HG02588 (cell line): ENCODE measurements around the gene THSD8.

Experiments
- ATAC-seq: cut with Tn5 transposase; IDR thresholded peaks from one replicate; pipeline ENCODE4 v1.9.1; 2021; ENCODE audit warnings: mild to moderate bottlenecking, moderate library complexity; ENCODE audit not compliant: unreplicated experiment

THSD8 gene

GRCh38 chr19:12801466-12802266, at the start of gene THSD8, which contains the start of gene PRDX2:
TSS of gene THSD8 (plus strand) at chr19:12802069. CDS start at chr19:12802072, 3 bp downstream.
TSS of gene PRDX2 (minus strand) at chr19:12801800. CDS start at chr19:12801261, 539 bp downstream.
- no peak for ATAC-seq

DNA sequence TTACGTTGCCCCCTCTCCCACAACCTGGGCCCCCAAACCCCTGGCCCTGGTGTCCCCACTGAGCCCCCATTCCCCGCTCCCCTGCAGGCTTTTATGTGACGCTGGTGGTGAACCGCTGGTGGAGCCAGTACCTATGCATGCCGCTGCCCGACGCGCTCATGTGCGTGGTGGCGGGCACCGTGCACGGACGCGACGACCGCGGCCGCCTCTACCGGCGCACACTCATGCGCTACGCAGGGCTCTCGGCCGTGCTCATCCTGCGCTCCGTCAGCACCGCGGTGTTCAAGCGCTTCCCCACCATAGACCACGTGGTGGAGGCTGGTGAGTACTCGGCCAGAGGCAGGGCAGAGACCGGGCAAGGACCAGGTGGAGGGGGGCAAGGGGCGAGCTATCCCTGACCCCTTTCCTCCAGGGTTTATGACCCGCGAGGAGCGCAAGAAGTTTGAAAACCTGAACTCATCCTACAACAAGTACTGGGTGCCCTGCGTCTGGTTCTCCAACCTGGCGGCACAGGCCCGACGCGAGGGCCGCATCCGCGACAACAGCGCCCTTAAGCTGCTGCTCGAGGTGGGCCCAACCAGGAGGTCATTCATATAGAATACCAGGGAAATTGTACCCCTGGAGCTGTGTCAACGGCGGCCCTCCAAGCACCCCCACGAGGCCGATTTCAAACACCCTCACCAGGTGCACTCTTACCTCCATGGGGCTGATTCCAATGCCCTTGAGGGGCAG, 47.2 kb upstream of the THSD8 start:
- ATAC-seq, result no peak

- ATAC-seq, result no peak
Measured at GRCh38 chr19:12756150-12756883, 45.6 kb upstream of the THSD8 start.

DNA sequence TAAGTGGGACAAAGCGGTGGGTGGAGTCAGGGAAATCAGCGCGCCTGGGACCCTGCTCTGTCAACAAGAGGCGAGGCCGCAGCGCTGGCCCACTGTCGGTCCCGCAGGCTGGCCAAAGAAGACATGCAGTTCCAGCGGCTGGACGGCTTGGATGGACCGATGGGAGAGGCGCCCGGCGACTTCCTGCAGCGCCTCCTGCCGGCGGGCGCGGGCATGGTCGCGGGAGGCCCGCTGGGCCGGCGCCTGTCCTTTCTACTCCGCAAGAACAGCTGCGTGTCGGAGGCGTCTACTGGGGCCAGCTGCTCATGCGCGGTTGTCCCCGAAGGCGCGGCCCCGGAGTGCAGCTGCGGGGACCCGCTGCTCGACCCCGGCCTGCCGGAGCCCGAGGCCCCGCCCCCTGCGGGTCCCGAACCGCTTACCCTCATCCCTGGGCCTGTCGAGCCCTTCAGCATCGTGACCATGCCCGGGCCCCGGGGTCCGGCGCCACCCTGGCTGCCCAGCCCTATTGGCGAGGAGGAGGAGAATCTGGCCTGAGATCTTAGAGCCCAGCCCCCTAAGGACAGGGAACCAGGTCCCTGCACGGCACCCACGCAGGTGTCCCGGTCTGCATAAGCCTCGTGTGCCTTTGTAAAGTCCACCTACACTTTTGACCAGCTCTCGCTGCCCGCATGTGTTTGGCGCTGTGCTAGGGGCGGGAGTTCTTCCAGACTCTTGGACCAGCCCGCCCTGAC, 44.2 kb upstream of the THSD8 start:
- no peak for ATAC-seq

GRCh38 chr19:12759686-12760085, 42.2 kb upstream of the THSD8 start:
- ATAC-seq, result no peak

DNA sequence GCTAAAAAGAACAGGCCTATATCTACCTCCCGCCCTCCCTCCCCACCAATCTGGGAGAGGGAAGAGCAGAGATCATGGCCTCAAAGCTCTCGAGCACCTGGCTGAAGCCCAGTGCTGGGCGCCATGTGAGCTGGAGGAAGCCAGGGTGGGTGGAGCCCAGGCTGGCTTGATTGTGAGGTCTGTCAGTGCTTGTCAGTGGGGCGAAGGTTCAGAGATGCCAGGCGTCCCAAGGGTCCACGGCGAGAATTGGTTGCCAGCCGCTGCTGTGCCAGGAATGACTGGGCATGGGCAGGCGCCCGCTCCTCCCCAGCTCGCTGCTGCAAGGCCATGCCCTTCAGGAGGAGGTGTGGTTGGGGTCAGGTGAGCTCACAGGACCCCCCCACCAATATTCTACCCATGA, 38.8 kb upstream of the THSD8 start:
- no peak for ATAC-seq

GRCh38 chr19:12764698-12765097, 37.2 kb upstream of the THSD8 start:
- ATAC-seq, result no peak

- ATAC-seq, result no peak
Measured at GRCh38 chr19:12766051-12766521, 35.8 kb upstream of the THSD8 start.

GRCh38 chr19:12767150-12767549, 34.7 kb upstream of the THSD8 start:
- no peak for ATAC-seq

DNA sequence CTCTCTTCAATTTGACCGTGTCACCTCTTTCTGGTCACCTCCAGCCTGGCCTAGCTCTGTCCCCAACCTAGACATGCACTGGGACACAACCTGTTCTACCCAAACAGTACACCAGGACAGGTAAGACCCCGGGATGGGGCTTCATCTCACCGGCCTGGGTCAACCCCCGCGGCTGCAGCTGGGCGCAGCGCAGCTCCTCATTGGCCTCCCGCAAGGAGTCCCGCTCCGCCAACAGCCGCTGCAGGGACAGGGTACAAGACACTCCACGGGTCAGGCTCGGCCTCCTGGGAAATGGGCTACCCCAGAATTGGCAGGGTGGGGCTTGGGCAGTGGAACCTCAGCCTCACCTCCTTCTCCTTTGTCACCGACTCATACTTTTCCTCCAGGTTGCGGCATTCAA, 34.2 kb upstream of the THSD8 start:
- no peak for ATAC-seq

GRCh38 chr19:12769689-12770088, 32.2 kb upstream of the THSD8 start:
- no peak for ATAC-seq

- no peak for ATAC-seq
Measured at GRCh38 chr19:12770922-12771321, 30.9 kb upstream of the THSD8 start.

- ATAC-seq, result no peak
Measured at GRCh38 chr19:12772323-12772722, 29.5 kb upstream of the THSD8 start.

DNA sequence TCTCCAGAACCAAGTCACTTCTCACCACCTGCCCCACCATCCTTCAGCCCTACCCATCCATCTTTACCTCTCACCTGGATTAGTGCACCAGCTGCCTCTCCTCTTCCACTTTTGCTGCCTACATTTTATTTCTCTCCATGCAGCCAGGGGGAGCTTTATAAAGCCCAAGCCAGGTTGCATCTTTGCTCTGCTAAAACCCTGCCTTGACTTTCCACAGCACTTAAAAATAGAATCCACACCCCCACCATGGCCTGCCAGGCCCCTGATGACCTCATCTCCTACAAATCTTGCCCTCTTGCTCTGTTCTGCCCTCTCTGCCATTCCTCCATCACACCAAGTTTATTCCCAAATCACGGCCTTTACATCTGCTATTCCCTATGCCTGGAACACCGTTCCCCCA, 28.3 kb upstream of the THSD8 start:
- no peak for ATAC-seq

DNA sequence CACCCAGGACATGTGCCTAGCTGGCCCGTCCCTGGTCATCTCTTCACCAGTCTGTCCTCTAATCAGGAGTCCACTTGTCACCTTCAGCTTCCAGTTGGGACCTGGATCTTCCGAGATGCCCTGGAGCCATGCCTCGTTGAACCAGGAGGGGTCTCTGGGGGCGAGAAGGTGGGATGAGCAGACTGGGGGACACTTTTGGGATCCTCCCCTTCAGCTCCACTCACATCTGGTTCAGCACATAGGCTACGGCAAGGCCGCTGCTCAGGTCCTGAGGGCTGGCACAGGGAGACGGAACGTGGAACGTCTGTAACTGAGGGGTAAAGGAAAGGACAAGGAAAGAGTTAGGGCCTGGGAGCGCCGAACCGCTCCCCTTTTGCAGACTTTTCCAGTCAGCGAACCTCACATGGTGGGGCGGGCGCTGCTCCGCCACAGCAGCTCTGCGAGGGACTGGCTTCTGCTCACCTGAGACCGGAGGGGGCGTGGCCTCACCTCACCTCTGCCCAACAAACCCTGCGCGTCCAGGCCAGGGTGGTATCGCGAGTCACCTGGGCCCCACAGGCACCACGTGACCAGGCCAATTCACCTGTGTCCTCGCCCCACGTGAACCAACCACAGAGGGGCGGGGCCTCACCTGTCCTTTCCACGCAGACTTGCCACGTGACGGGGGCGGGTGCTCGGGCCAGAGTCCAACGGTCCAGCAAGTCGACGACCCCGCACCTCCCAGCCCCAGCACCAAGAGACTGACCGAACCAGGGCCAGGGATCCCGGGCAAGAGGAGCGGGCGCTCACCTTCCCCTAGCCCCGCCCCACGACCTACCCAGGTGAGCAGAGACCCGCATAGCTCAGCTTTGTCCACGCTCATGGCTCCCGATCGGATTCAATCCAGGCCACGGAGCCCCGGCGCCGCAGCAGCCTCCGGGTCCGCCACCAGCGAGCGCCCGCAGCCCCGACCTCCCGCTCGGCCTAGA, 27.0 kb upstream of the THSD8 start, which contains the start of gene HOOK2:
Gene HOOK2, minus strand, starts transcription at position 965 of the 968 bp plus-strand sequence. Its CDS starts 103 bp downstream, at position 862.
- peak; percentile 6 for ATAC-seq

DNA sequence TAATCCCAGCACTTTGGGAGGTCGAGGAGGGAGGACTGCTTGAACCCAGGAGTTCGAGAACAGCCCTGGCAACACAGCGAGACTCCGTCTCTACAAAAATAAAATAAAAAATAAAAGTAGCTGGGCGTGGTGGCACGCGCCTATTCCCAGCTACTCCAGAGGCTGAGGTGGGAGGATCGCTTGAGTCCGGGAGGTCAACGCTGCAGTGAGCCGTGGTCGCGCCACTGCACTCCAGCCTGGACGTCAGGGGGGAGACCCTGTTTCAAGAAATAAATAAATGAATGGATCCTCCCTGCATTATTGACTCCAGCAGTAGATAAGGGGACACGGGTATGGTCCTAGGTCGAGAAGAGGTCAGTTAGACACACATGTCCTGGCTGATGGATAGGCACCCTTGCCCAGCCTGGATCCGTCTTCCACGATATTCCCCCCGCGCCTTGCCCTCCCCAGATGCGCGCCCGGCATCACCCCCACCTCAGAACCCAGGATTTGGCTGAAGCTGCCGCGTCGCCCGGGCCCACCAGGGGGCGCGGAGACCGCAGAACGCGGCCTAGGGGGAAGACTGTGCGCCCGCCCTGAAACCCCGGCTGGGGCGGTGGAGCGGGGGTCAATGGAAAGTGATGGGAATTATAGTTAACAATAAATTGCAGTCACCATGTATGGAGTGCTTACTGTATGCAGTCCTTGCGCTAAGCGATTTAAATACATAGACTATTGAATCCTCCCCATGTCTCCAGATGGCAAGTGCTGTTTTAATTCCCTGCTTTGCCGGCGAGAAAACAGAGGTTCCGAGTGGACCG, 24.5 kb upstream of the THSD8 start:
- ATAC-seq, result no peak

DNA sequence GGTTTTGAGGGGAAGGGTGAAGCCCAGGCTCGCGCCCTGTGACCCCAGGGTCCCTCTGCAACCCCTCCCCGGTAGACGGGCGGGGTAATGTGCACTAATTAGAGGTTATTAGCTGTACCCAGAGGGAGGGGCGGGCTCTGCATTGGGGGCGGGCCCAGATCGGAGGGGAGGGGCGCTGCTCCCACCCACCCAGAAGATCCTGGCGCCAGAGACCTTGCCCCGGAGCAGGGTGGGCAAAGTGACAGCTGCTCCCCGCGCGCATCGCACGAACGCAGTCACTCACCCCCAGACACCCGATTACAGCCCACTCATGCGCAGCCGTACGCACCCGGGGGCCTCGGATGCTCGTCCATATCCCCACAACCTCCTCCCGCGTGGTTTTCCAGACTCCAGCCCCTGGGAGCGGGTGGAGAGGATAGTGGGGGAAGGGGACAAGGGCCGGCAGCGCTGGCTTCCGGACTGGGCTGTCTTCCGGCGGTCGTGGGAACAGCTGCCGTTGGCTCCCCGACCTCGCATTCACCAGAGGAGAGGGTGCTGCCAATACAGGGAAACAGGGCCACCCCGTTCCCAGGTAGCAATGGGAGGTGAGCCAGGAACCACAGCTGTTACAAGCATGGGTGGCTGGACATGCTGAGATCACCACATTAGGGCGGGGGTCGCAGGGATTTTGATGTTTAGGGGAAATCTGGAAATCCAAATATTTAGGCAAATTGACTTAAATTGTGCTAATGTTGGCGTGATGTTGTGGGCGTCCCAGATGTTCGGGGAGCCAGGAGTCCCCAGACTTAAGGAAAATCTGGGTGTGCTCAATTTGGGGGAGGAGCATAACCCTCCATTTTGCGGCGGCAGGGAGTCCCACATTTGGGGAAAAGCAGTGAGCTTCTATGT, 23.6 kb upstream of the THSD8 start:
- no peak for ATAC-seq

DNA sequence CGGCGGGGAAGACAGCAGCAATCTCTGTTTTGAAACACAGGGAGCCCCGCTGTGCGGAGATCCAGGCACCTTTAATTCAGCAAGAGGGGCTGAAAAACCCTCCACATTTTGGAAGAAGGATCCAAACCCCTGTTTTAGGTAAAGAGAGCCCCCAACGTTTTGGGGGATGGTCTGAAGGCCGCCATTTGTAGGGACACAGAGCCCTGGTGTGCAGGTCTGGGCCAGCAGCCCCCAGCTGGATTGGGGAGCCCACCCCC, 23.0 kb upstream of the THSD8 start:
- ATAC-seq, result no peak
